H1 (cell line): ENCODE results near the gene APOBEC3H. TPM values are rescaled to one million over a fixed set of nuclear protein-coding genes. Genes with fewer than 3 reads are reported as not detected.

ENCODE experiments used
- CTBP2 ChIP-seq: IDR thresholded peaks from 2 replicates; pipeline ENCODE4 v1.7.0; 2011; ENCODE audit warnings: borderline replicate concordance, mild to moderate bottlenecking, moderate library complexity, mixed read lengths, low read length; ENCODE audit not compliant: insufficient read depth, insufficient read length
- GTF2F1 ChIP-seq: IDR thresholded peaks from 2 replicates; pipeline ENCODE4 v1.6.1; 2012; ENCODE audit warnings: low read depth, low read length, improper control_type of control experiment, borderline replicate concordance
- TCF12 ChIP-seq: IDR thresholded peaks from 2 replicates; pipeline ENCODE4 v1.6.1; 2011; ENCODE audit warnings: low read depth, mild to moderate bottlenecking, low read length
- YY1 ChIP-seq: IDR thresholded peaks from 2 replicates; pipeline ENCODE4 v1.6.1; 2011; ENCODE audit warnings: low read depth, mild to moderate bottlenecking, low read length
- polyA plus RNA-seq, 7 experiments: library from polyadenylated mRNA; depleted of rRNA in 3 of 7; stranded (reverse) in 5 of 7; unstranded in 2 of 7; fragments of >200 nt in 5 of 7; fragments of 200-250 nt in 2 of 7; gene quantifications; 1 replicate in 5 of 7; 2 replicates in 1 of 7; 4 replicates in 1 of 7; pipeline versions ENCODE4 v1.2.1 to v1.2.3, GENCODE V29; 2011 to 2013; ENCODE audit warnings: missing spikeins in 2 of 7, mixed read lengths in 2 of 7
- total RNA-seq: library from RNA; stranded (reverse); fragmentation: NEBNext Ultra II Directional; extraction: Animal tissue kit (Norgen Biotek cat#: 25700); gene quantifications from 2 replicates; pipeline ENCODE4 v1.2.1, GENCODE V29; 2021
- TF ChIP-seq, protein P1 (sequence below): fragments of 300-600 bp; sonication (generic); IDR thresholded peaks from 2 replicates; pipeline ENCODE4 v1.7.1; 2012; ENCODE audit warnings: low read length, moderate library complexity, mild to moderate bottlenecking, inconsistent platforms; ENCODE audit not compliant: insufficient replicate concordance

The APOBEC3H gene
- total and polyA plus RNA-seq, 2 of the 8 experiments (the other 6 are each of a cell fraction or from before 2014, with no cell fraction given): 0.47 to 0.56 TPM

DNA sequence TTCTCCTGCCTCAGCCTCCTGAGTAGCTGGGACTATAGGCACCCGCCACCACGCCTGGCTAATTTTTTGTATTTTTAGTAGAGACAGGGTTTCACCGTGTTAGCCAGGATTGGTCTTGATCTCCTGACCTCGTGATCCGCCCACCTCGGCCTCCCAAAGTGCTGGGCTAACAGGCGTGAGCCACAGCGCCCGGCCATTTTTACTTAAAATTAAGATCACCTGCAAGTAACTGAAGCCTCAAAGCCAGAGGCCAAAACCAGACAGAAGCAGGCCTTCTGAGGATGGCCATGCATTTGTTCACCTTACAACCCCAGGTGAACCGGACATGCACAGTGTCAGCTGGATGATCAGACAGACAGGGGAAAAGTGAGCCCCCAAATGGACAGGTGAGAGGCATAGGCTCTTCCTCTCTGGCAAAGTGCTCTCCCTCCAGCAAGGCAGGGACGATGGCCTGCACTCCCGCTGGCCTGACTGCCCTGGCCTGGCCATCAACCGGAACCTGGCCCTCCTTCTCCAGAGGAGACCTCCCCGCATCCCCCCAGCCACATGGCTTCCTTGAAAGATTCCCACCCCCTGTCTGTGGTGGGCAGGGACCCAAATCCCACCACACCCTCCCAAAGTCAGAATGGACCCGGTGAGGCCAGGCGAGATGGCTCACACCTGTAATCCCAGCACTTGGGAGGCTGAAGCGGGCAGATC is 25.9 kb downstream of the APOBEC3H start (continued):
- TF ChIP-seq, protein P1, sequence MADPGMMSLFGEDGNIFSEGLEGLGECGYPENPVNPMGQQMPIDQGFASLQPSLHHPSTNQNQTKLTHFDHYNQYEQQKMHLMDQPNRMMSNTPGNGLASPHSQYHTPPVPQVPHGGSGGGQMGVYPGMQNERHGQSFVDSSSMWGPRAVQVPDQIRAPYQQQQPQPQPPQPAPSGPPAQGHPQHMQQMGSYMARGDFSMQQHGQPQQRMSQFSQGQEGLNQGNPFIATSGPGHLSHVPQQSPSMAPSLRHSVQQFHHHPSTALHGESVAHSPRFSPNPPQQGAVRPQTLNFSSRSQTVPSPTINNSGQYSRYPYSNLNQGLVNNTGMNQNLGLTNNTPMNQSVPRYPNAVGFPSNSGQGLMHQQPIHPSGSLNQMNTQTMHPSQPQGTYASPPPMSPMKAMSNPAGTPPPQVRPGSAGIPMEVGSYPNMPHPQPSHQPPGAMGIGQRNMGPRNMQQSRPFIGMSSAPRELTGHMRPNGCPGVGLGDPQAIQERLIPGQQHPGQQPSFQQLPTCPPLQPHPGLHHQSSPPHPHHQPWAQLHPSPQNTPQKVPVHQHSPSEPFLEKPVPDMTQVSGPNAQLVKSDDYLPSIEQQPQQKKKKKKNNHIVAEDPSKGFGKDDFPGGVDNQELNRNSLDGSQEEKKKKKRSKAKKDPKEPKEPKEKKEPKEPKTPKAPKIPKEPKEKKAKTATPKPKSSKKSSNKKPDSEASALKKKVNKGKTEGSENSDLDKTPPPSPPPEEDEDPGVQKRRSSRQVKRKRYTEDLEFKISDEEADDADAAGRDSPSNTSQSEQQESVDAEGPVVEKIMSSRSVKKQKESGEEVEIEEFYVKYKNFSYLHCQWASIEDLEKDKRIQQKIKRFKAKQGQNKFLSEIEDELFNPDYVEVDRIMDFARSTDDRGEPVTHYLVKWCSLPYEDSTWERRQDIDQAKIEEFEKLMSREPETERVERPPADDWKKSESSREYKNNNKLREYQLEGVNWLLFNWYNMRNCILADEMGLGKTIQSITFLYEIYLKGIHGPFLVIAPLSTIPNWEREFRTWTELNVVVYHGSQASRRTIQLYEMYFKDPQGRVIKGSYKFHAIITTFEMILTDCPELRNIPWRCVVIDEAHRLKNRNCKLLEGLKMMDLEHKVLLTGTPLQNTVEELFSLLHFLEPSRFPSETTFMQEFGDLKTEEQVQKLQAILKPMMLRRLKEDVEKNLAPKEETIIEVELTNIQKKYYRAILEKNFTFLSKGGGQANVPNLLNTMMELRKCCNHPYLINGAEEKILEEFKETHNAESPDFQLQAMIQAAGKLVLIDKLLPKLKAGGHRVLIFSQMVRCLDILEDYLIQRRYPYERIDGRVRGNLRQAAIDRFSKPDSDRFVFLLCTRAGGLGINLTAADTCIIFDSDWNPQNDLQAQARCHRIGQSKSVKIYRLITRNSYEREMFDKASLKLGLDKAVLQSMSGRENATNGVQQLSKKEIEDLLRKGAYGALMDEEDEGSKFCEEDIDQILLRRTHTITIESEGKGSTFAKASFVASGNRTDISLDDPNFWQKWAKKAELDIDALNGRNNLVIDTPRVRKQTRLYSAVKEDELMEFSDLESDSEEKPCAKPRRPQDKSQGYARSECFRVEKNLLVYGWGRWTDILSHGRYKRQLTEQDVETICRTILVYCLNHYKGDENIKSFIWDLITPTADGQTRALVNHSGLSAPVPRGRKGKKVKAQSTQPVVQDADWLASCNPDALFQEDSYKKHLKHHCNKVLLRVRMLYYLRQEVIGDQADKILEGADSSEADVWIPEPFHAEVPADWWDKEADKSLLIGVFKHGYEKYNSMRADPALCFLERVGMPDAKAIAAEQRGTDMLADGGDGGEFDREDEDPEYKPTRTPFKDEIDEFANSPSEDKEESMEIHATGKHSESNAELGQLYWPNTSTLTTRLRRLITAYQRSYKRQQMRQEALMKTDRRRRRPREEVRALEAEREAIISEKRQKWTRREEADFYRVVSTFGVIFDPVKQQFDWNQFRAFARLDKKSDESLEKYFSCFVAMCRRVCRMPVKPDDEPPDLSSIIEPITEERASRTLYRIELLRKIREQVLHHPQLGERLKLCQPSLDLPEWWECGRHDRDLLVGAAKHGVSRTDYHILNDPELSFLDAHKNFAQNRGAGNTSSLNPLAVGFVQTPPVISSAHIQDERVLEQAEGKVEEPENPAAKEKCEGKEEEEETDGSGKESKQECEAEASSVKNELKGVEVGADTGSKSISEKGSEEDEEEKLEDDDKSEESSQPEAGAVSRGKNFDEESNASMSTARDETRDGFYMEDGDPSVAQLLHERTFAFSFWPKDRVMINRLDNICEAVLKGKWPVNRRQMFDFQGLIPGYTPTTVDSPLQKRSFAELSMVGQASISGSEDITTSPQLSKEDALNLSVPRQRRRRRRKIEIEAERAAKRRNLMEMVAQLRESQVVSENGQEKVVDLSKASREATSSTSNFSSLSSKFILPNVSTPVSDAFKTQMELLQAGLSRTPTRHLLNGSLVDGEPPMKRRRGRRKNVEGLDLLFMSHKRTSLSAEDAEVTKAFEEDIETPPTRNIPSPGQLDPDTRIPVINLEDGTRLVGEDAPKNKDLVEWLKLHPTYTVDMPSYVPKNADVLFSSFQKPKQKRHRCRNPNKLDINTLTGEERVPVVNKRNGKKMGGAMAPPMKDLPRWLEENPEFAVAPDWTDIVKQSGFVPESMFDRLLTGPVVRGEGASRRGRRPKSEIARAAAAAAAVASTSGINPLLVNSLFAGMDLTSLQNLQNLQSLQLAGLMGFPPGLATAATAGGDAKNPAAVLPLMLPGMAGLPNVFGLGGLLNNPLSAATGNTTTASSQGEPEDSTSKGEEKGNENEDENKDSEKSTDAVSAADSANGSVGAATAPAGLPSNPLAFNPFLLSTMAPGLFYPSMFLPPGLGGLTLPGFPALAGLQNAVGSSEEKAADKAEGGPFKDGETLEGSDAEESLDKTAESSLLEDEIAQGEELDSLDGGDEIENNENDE: no peak
- TF ChIP-seq GTF2F1 (no peak), TCF12 (no peak), CTBP2 (no peak), YY1 (no peak)
